Skeletal muscle tissue (tissue), 4 donors: ENCODE measurements around the gene CPSF7. TPM values are rescaled to one million over a fixed set of nuclear protein-coding genes. Genes with fewer than 3 reads are reported as not detected.

Experiments used
- H3K27ac ChIP-seq: one replicate; pipeline ENCODE4 v1.7.0; 2013; ENCODE audit warnings: mild to moderate bottlenecking, low read depth, low read length, inconsistent platforms
- H3K27me3 ChIP-seq, 3 donors: one replicate each; pipeline ENCODE4 v1.7.0; 2013; ENCODE audit warnings: low read length in 3 of 3; ENCODE audit not compliant: control insufficient read depth in 3 of 3, insufficient read depth in 3 of 3
- H3K36me3 ChIP-seq, 3 donors: one replicate each; pipeline ENCODE4 v1.7.0; 2013; ENCODE audit warnings: low read length in 3 of 3; ENCODE audit not compliant: control insufficient read depth in 3 of 3, insufficient read depth in 3 of 3
- H3K4me1 ChIP-seq, 3 donors: one replicate each; pipeline ENCODE4 v1.7.0; 2013; ENCODE audit warnings: low read length in 3 of 3, mild to moderate bottlenecking in 3 of 3; ENCODE audit not compliant: control insufficient read depth in 3 of 3, insufficient read depth in 3 of 3
- H3K4me3 ChIP-seq, 3 donors: one replicate each; pipeline ENCODE4 v1.7.0; 2013; ENCODE audit warnings: low read length in 3 of 3
- H3K9ac ChIP-seq, 3 donors: one replicate each; pipeline ENCODE4 v1.7.0; 2013; ENCODE audit warnings: low read length in 3 of 3, mild to moderate bottlenecking in 3 of 3, moderate library complexity in 2 of 3, low read depth in 1 of 3
- H3K9me3 ChIP-seq, 3 donors: one replicate each; pipeline ENCODE4 v1.7.0; 2013; ENCODE audit warnings: low read length in 3 of 3; ENCODE audit not compliant: control insufficient read depth in 3 of 3
- total RNA-seq: library from RNA; depleted of rRNA; stranded (reverse); fragments of >200 nt; gene quantifications from one replicate; pipeline ENCODE4 v1.2.3, GENCODE V29; 2014
- donor health status: Osteomylitis.

CPSF7 gene
- total RNA-seq, 1 donor from 2014 or later, result 17.7 TPM

DNA sequence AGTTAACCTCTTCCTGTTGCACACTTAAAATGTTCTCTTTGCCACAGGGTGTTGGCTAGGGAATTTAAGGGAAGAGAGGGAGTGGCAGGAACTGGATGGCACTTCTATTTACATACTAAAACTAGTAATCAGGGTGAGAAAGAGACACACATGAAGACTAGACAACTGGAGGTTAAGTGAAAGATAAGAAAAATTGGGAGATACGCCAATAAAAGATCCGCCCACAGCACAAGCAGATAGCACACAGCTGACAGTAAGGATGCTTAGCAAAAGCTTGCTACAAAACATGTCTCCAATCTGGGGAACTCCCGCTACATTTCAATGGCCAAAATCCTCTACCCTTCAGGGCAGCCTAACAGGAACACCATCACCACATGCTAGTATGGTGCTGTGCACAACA lies 12.8 kb downstream of the CPSF7 start:
- Histone ChIP-seq H3K4me1 (peaks cover 0 to 9% (median 7%) of the 10 kb centered on the region in 3 donors), H3K9me3 (no peaks in the 10 kb centered on the region), H3K36me3 (peaks cover 68 to 90% (median 82%) of the 10 kb centered on the region in 3 donors), H3K9ac (no peak overlapping the region), H3K27ac (no peak overlapping the region), H3K4me3 (no peak overlapping the region), H3K27me3 (no peaks in the 10 kb centered on the region)

- H3K4me3 ChIP-seq, result no peak overlapping the region
- peaks cover 75 to 94% (median 84%) of the 10 kb centered on the region in 3 donors for H3K36me3 ChIP-seq
- H3K9ac ChIP-seq, result no peak overlapping the region
Observed at GRCh38 chr11:61415381-61415780, 14.4 kb downstream of the CPSF7 start.

GRCh38 chr11:61414547-61414946 lies 15.2 kb downstream of the CPSF7 start:
- H3K36me3 ChIP-seq, result peaks cover 74 to 94% (median 84%) of the 10 kb centered on the region in 3 donors
- H3K27ac ChIP-seq, result no peak overlapping the region
- H3K9me3 ChIP-seq, result no peaks in the 10 kb centered on the region
- H3K4me3 ChIP-seq, result no peak overlapping the region
- H3K9ac ChIP-seq, result no peak overlapping the region
- H3K4me1 ChIP-seq, result peaks cover 0 to 9% (median 7%) of the 10 kb centered on the region in 3 donors
- no peaks in the 10 kb centered on the region for H3K27me3 ChIP-seq

More at GRCh38 chr11:61415381-61415780, 14.4 kb downstream of the CPSF7 start:
- Histone ChIP-seq H3K27me3 (no peaks in the 10 kb centered on the region), H3K4me1 (peaks cover 0 to 9% (median 7%) of the 10 kb centered on the region in 3 donors), H3K27ac (no peak overlapping the region), H3K9me3 (no peaks in the 10 kb centered on the region)

- H3K4me3 ChIP-seq, result no peak overlapping the region
- H3K9me3 ChIP-seq, result no peaks in the 10 kb centered on the region
- H3K4me1 ChIP-seq, result peaks cover 0 to 9% (median 4%) of the 10 kb centered on the region in 3 donors
- H3K27me3 ChIP-seq, result no peaks in the 10 kb centered on the region
- no peak overlapping the region for H3K27ac ChIP-seq
- peaks cover 71 to 89% (median 82%) of the 10 kb centered on the region in 3 donors for H3K36me3 ChIP-seq
- no peak overlapping the region for H3K9ac ChIP-seq
Observed at GRCh38 chr11:61413496-61413895, 16.3 kb downstream of the CPSF7 start.

- Histone ChIP-seq H3K4me3 (no peak overlapping the region), H3K27me3 (no peaks in the 10 kb centered on the region), H3K9ac (no peak overlapping the region), H3K9me3 (no peaks in the 10 kb centered on the region), H3K4me1 (no peaks in the 10 kb centered on the region), H3K36me3 (peaks cover 79 to 84% (median 82%) of the 10 kb centered on the region in 3 donors), H3K27ac (no peak overlapping the region)
Observed at GRCh38 chr11:61411589-61411988, 18.2 kb downstream of the CPSF7 start.

DNA sequence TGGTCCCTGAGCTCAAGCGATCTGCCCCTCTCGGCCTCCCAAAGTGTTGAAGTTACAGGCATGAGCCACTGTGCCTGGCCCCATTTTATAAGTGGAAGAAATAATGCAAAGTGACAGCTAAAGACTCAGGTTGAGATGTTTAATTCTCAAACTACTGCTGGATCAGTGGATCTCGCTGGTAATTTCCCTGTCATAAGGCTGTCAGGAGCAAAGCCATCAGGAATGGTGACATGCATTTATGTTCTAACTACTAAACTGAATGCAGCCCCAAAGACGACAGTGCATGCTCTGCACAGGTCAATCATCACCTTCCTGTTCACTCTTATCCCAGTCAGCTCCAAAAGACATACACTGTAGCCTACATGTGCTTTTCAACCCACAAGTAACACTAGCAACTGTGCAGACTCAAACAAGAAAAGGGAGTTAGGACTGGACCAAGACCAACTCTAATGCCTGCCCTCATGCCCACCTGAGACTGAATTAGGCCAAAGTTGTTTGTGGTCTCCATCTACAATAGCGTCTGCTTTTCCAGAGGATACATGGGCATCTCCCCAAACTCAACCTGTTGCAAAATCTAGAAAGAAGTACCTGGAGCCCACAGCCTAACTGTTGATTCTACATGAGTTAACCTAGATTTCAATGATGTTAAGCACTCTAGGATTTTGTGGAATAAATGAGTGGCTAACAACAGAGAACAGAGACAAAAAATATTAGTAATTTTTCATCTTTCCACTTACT lies 22.6 kb downstream of the CPSF7 start:
- no peak overlapping the region for H3K4me3 ChIP-seq
- H3K9me3 ChIP-seq, result no peaks in the 10 kb centered on the region
- H3K9ac ChIP-seq, result no peak overlapping the region
- H3K4me1 ChIP-seq, result no peaks in the 10 kb centered on the region
- no peaks in the 10 kb centered on the region for H3K27me3 ChIP-seq
- no peak overlapping the region for H3K27ac ChIP-seq
- H3K36me3 ChIP-seq, result peaks cover 71 to 87% (median 81%) of the 10 kb centered on the region in 3 donors

- Histone ChIP-seq H3K36me3 (peaks cover 62 to 77% (median 75%) of the 10 kb centered on the region in 3 donors), H3K9me3 (no peaks in the 10 kb centered on the region), H3K4me3 (no peak overlapping the region), H3K4me1 (no peaks in the 10 kb centered on the region), H3K27me3 (no peaks in the 10 kb centered on the region), H3K27ac (no peak overlapping the region), H3K9ac (no peak overlapping the region)
Observed at GRCh38 chr11:61406067-61406466, 23.7 kb downstream of the CPSF7 start.

DNA sequence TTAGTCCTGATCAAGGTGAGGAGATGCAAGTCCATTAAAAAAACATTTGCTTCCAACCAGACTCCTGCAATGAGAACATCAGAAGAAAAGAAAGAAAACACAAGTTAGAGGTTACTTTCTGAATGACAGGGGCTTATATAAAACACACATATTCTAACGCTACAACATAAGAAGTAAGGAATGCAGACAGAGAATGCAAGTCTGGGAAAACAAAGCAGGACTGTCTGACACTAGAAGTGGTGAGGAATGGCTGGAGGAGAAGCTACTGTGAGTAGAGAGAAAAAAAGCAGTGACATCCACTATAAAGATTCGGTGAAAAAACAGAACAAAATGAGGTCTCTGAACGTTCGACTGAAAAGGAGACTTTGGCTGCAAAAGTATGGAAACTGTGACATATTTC lies 25.1 kb downstream of the CPSF7 start:
- Histone ChIP-seq H3K9ac (no peak overlapping the region), H3K27ac (no peak overlapping the region), H3K4me1 (no peaks in the 10 kb centered on the region), H3K4me3 (no peak overlapping the region), H3K27me3 (no peaks in the 10 kb centered on the region), H3K9me3 (no peaks in the 10 kb centered on the region), H3K36me3 (peaks cover 52 to 63% (median 61%) of the 10 kb centered on the region in 3 donors)

DNA sequence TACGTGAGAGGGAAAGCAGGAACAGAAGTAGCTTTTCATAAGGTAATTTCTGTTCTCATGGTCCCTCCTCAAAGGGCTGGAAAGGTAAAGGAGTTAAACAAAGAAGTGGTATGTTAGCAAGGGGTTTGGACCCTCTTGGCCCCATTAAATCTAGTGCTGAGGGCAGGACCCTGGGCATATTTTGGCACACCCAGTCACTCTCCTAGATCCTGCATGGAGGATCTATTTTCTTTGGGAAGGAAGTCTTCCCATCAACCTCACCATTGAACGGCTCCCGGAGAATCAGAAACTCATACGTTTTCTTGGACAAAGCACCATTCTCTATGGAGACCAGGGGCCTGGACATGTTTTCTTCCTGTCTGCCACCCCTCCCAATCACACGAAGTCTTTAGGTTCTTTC lies 25.7 kb downstream of the CPSF7 start:
- Histone ChIP-seq H3K9ac (no peak overlapping the region), H3K4me1 (no peaks in the 10 kb centered on the region), H3K9me3 (no peaks in the 10 kb centered on the region), H3K4me3 (no peak overlapping the region), H3K27ac (no peak overlapping the region), H3K27me3 (no peaks in the 10 kb centered on the region), H3K36me3 (peaks cover 51 to 63% (median 60%) of the 10 kb centered on the region in 3 donors)

GRCh38 chr11:61403658-61404057 lies 26.1 kb downstream of the CPSF7 start:
- no peaks in the 10 kb centered on the region for H3K27me3 ChIP-seq
- H3K27ac ChIP-seq, result no peak overlapping the region
- no peaks in the 10 kb centered on the region for H3K4me1 ChIP-seq
- H3K9ac ChIP-seq, result no peak overlapping the region
- H3K36me3 ChIP-seq, result peaks cover 49 to 63% (median 62%) of the 10 kb centered on the region in 3 donors
- H3K9me3 ChIP-seq, result no peaks in the 10 kb centered on the region
- no peak overlapping the region for H3K4me3 ChIP-seq
